ENCODE data around the gene KIR3DL1.
"Not testable (repeated sequence)": the region's sequence is repeated elsewhere in the genome, so short reads cannot be mapped to it uniquely, and the experiment has no call there.

The KIR3DL1 gene

DNA sequence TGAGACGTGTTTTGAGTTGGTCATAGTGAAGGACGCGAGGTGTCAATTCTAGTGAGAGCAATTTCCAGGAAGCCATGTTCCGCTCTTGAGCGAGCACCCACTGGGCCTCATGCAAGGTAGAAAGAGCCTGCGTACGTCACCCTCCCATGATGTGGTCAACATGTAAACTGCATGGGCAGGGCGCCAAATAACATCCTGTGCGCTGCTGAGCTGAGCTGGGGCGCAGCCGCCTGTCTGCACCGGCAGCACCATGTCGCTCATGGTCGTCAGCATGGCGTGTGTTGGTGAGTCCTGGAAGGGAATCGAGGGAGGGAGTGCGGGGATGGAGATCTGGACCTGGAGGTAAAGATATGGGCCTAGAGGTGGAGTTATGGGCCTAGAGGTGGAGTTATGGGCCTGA lies at the start of gene KIR3DL1:
KIR3DL1 (plus strand) TSS at position 218 of the 400 bp plus-strand sequence.
- DNase-seq, result not testable (repeated sequence)

DNA sequence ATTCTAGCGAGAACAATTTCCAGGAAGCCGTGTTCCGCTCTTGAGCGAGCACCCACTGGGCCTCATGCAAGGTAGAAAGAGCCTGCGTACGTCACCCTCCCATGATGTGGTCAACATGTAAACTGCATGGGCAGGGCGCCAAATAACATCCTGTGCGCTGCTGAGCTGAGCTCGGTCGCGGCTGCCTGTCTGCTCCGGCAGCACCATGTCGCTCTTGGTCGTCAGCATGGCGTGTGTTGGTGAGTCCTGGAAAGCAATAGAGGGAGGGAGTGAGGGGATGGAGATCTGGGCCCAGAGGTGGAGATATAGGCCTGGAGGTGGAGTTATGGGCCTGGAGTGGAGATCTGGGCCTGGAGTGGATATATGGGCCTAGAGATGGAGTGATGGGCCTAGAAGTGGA lies 46.6 kb upstream of the KIR3DL1 start, which contains the start of gene KIR2DL1:
KIR2DL1 (plus strand) TSS at position 148 of the 400 bp plus-strand sequence; CDS start at position 206, 58 bp downstream.
- DNase-seq, result not testable (repeated sequence)

DNA sequence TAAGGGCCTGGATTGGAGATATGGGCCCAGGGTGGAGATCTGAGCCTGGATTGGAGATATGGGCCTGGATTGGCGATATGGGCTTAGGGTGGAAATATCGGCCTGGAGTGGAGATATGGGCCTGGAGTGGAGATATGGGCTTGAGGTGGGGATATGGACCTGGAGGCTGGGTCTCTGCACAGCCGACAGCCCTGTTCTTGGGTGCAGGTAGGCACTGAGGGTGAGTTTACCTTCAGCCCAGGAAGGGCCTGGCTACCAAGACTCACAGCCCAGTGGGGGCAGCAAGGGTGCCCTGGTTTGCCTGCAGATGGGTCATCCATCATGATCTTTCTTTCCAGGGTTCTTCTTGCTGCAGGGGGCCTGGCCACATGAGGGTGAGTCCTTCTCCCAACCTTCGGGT lies 45.8 kb upstream of the KIR3DL1 start:
- not testable (repeated sequence) for DNase-seq

DNA sequence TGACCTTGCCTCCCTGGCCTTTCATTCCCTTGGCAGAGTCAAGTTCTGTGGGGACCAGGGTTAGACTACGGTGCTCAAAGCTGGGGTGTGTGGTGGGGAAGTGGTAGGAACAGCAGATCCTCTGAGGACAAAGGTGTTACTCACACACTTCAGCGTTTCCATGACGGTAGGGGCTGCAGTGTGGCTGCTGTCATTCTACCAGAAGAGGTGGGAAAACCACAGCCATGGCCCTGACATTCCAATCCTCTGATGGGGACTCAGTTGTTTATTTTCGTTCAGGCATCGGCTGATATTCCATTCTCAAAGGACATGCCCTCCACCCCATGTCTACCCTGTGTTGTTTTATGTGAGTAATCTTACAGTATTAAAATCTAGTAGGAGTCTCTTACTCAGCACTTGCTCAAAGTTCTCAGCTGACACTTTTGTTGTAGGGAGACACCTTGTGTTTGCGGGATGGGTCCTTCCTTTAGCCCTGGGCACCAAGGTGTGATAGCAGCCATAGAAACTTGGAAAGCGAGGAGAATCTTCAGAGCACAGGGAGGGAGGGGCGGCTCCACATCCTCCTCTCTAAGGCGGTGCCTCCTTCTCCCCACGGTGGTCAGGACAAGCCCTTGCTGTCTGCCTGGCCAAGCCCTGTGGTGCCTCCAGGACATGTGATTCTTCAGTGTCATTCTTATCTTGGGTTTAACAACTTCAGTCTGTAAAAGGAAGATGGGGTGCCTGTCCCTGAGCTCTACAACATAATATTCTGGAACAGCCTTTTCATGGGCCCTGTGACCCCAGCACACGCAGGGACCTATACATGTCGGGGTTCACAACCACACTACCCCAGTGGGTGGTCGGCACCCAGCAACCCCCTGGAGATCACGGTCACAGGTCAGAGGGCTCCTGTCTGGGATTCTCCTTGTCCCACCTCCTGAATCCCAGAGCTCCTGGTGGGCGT lies 45.0 kb upstream of the KIR3DL1 start:
- DNase-seq, result not testable (repeated sequence)

DNA sequence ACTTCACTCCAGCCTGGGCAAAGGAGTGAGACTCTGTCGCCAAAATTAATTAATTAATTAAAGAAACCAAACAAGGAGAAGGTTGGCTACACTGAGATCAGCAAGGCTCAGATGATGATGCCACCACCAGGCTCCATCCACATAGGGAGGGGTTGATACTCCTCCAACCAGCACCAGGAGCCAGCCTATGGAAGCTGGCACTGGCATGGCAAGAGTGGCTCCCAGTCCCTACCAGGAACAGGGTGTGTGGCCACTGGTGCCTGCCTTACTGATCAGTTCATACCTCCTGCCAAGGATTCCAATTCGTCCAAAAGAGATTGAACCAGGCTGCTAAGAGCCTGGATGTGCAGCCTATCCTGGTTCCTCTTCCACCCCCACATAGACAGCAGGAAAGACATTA lies 43.6 kb upstream of the KIR3DL1 start:
- not testable (repeated sequence) for DNase-seq

DNA sequence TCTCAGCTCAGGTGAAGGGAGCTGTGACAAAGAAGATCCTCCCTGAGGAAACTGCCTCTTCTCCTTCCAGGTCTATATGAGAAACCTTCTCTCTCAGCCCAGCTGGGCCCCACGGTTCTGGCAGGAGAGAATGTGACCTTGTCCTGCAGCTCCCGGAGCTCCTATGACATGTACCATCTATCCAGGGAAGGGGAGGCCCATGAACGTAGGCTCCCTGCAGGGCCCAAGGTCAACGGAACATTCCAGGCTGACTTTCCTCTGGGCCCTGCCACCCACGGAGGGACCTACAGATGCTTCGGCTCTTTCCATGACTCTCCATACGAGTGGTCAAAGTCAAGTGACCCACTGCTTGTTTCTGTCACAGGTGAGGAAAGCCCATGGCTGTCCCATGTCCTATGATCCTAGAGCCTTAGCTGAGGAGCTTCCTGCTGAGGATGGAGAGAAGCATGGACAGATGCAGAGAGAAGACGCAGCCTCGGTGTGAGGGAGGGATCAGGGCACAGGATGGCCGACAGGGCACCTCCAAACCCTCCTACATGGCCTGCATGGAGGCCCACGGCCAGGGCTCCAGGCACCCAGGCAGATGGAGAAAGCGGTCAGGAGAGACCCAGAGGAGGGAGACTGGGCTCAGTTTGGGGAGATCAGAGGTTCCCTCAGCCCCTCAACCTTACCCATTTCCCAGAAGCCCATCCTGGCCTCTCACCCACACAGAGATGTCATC lies 41.0 kb upstream of the KIR3DL1 start:
- DNase-seq, result not testable (repeated sequence)

DNA sequence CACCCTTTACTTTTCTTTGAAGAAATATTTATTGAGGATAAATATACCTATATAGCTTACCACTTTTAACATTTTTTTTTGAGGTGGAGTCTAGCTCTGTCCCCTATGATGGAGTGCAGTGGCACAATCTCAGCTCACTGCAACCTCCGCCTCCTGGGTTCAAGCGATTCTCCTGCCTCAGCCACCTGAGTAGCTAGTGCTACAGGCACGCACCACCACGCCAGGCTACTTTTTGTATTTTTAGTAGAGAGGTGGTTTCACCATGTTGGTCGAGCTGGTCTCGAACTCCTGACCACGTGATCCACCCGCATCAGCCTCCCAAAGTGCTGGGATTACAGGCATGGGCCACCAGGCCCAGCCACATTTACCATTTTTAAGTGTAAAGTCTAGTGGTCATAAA lies 40.4 kb upstream of the KIR3DL1 start:
- not testable (repeated sequence) for DNase-seq

DNA sequence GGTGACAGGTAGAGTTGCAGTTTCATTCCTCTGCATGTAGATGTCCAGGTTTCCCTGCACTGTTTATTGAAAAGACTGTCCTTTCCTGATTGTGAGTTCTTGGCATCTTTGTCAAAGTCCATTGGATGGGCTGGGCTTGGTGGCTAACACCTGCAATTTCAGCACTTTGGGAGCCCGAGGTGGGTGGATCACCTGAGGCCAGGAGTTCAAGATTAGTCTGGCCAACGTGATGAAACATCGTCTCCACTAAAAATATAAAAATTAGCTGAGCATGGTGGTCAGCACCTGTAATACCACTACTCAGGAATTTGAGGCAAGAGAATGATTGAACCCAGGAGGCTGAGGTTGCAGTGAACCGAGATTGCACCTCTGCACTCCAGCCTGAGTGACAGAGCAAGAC lies 38.4 kb upstream of the KIR3DL1 start:
- DNase-seq, result not testable (repeated sequence)

DNA sequence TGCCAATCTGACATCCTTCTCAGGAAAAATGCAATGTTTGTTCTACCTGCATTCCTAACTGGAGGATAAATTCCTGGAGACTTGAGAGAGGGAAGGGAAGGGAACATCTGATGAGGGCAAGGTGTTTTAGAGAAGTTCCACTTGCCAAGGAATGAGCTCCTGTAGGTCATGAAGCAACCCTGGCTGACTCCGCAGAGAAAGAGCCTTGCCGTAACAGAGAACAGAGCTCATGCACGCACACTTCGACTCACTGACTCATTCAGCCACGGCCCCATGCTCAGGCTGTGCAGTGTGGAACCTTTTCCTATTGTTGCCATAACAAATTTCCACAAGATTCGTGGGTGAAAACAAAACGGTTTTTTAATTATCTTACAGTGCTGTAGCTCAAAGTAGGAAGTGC lies 37.4 kb upstream of the KIR3DL1 start:
- not testable (repeated sequence) for DNase-seq

DNA sequence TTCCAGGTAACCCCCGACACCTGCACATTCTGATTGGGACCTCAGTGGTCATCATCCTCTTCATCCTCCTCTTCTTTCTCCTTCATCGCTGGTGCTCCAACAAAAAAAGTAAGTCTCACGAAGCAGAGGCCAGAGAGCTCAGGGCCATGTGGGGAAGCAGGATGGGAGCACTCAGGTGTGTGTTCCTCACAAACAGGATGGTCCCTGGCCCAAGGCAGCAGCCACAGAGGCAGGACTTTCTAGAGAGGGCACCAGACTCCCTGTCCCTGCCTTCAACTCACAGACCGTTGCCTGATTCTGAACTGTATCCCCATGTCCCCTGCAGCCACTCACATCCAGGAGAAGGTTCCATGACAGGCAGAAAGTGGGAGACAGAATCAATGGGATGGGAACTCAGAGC lies 33.4 kb upstream of the KIR3DL1 start:
- DNase-seq, result not testable (repeated sequence)

DNA sequence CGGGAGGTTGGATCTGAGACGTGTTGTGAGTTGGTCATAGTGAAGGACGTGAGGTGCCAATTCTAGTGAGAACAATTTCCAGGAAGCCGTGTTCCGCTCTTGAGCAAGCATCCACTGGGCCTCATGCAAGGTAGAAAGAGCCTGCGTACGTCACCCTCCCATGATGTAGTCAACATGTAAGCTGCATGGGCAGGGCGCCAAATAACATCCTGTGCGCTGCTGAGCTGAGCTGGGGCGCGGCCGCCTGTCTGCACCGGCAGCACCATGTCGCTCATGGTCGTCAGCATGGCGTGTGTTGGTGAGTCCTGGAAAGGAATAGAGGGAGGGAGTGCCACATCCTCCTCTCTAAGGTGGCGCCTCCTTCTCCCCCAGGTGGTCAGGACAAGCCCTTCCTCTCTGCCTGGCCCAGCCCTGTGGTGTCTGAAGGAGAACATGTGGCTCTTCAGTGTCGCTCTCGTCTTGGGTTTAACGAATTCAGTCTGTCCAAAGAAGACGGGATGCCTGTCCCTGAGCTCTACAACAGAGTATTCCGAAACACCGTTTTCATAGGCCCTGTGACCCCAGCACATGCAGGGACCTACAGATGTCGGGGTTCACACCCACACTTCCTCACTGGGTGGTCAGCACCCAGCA lies 30.1 kb upstream of the KIR3DL1 start:
- not testable (repeated sequence) for DNase-seq

DNA sequence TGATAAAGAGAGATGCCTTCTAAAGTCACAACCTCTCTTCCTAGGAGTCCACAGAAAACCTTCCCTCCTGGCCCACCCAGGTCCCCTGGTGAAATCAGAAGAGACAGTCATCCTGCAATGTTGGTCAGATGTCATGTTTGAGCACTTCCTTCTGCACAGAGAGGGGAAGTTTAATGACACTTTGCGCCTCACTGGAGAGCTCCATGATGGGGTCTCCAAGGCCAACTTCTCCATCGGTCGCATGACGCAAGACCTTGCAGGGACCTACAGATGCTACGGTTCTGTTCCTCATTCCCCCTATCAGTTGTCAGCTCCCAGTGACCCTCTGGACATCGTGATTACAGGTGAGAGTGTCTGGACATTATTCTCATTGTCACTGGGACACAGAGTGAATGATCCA lies 28.1 kb upstream of the KIR3DL1 start:
- DNase-seq, result not testable (repeated sequence)

DNA sequence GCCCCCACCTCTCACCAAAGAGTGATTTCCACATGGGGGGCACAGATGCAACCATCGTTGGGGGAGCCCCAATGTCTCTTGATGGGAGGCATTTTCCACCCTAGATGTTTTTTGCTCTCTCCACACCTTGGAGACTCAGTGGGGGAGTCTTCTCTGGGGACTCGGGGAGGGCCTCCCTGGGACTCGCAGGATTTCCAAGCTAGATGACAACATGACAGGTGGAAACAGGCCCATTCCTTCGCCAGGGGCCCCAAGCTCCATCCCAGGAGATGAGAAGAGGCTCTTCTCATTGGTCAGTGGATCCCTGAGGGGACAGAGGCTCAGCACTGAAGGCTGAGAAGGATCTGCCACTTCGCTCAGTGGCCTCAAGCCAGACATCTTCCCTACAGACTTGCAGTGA lies 25.6 kb upstream of the KIR3DL1 start:
- DNase-seq, result no peak

DNA sequence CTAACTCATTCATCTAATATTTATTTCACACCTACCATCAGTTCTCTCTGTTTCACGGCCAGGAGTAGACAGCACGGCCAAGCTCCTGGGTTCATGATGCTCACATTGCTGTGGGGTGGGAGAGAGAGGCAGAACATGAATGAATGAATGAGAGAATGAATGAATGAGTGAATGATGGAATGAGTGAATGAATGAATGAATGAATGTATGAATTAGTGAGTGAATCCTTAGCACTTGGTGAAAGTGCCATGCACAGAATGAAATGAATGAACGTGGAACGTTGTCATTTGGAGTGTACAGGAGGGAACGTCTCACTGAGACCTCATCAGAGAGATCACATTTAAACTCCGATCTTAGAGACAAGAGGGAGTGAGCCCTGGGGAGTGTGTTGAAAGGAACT lies 24.8 kb upstream of the KIR3DL1 start:
- no peak for DNase-seq

DNA sequence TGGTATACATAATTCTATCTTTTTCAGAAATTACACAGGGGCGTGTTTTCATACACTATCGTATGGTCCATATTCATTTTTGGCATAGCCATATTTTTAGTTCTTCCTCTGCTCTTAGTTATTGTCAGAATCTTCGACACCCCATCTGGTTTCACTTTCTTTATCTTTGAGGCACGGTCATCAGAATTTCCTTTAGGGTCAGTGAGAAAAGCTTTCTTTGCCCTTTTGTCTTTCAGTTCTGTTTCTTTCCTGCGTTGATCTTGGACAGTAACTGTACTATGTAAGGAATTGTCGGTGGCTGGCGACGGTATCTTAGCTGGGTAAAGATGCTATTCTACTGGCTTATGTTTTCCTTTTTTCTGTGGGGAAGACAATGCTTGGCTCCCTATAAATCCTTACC lies 23.5 kb upstream of the KIR3DL1 start:
- DNase-seq, result no peak

DNA sequence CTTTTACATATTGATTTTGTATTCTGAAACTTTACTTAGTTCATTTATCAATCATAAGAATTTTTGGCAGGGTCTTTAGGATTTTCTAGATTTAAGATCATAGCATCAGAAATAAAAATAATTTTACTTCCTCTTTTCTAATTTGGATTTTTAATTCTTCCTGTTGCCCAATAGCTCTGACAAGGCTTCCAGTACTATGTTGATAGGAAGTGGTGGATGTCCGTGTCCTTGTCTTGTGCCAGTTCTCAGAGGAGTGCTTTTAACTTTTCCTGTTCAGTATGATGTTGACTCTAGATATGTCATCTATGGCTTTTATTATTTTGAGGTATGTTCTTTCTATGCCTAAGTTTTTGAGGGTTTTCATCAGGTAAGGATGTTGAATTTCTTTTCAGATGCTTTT lies 20.5 kb upstream of the KIR3DL1 start:
- no peak for DNase-seq

DNA sequence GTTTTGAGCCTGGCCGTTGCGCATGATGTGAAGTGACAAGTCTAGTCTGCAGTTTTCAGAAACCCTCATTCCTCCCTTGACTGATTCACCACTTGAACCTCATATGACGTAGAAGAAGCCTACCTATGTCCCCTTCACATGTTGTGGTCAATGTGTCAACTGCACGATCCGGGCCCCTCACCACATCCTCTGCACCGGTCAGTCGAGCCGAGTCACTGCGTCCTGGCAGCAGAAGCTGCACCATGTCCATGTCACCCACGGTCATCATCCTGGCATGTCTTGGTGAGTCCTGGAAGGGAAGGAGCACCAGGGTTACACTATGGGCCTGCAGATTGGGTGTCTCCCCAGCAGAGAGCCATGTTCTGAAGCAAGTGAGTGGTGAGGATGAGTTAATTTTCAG lies 12.9 kb upstream of the KIR3DL1 start, which contains the start of gene KIR2DL4:
KIR2DL4 (plus strand) TSS at position 201 of the 400 bp plus-strand sequence; CDS start at position 243, 42 bp downstream.
- DNase-seq, result no peak

DNA sequence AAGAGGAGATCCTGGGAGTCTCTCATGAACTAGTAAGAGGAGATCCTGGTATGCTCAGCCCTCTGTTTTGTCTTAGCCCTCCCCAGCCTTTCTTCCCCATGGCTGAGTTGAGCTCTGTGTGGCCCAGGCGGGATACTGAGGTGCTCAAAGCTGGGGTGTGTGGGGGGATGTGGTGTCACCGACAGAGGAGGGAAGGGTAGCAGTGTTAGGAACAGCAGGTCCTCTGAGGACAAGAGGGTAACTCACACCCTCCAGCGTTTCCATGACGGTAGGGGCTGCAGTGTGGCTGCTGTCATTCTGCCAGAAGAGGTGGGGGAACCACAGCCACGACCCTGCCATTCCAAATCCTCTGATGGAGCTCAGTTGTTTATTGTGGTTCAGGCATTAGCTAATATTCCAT lies 12.2 kb upstream of the KIR3DL1 start:
- no peak for DNase-seq

DNA sequence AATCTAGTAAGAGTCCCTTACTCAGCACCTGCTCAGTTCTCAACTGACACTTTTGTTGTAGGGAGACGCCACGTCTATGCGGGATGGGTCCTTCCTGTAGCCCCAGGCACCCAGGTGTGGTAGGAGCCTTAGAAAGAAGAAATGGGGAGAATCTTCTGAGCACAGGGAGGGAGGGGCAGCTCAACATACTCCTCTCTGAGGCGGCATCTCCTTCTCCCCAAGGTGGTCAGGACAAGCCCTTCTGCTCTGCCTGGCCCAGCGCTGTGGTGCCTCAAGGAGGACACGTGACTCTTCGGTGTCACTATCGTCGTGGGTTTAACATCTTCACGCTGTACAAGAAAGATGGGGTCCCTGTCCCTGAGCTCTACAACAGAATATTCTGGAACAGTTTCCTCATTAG lies 11.7 kb upstream of the KIR3DL1 start:
- no peak for DNase-seq

DNA sequence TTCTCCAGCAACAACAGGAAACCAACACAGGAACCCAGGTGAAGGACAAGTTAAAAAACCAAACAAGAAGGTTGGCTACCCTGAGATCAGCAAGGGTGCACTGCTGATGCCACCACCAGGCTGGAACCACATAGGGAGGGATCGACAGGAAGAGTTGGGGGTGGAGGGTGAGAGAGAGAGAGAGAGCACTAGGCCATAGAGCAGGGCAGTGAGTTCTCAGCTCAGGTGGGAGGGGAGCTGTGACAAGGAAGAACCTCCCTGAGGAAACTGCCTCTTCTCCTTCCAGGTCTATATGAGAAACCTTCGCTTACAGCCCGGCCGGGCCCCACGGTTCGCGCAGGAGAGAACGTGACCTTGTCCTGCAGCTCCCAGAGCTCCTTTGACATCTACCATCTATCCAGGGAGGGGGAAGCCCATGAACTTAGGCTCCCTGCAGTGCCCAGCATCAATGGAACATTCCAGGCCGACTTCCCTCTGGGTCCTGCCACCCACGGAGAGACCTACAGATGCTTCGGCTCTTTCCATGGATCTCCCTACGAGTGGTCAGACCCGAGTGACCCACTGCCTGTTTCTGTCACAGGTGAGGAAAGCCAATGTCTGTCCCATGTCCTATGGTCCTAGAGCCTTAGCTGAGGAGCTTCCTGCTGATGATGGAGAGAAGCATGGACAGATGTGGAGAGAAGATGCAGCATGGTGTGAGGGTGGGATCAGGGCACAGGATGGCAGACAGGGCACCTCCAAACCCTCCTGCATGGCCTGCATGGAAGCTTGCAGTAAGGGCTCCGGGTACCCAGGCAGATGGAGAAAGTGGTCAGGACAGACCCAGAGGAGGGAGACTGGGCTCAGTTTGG lies 10.4 kb upstream of the KIR3DL1 start:
- DNase-seq, result no peak

DNA sequence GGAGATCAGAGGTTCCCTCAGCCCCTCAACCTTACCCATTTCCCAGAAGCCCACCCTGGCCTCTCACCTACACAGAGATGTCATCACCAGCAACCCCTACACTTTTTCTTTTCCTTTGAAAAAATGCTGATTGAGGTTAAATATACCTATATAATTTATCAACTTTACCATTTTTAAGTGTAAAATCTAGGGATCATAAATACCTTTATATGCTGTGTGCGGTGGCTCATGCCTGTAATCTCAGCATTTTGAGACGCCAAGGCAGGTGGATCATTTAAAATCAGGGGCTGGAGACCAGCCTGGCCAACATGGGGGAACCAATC lies 9.8 kb upstream of the KIR3DL1 start:
- DNase-seq, result no peak

DNA sequence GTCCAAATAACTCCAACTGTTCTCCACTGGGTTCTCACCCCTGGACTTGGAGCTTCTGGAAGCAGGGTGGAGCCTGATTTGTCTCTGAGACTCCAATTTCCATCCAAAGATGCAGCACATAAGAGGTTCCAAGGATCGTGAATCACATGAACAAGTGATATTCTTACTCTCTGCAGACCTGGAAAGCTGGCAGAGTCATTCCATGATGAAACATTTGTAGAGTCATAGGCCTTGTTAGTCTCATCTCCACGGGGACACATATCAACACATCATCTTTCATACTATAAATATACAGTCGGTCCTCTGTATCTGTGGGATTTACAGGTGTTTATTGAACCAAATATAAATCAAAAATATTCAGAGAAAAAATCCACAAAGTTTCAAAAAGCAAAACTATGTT lies 1.7 kb upstream of the KIR3DL1 start:
- not testable (repeated sequence) for DNase-seq

Data from stimulated activated CD4-positive, alpha-beta T cell treated with anti-CD3 and anti-CD28 coated beads, Interleukin-15, amount 100 ng/mL, for 24 hours (primary cell).